Thyroid gland (tissue), 4 donors: ENCODE measurements around the gene CHST11.

Experiments
- POLR2A ChIP-seq, 2 donors: fragments of 450-650 bp; IDR thresholded peaks; one replicate each; pipeline ENCODE4 v1.6.1; 2017; ENCODE audit warnings: antibody characterized with exemption in 2 of 2, mild to moderate bottlenecking in 2 of 2, moderate library complexity in 1 of 2
- TF ChIP-seq, protein P1 (sequence below), 6 experiments: fragments of 200-600 bp in 3 of 6; fragments of 450-650 bp in 3 of 6; sonication (generic) in 3 of 6; IDR thresholded peaks; one replicate each; pipeline ENCODE4 v1.5.1; 2016 to 2019; ENCODE audit warnings: antibody characterized with exemption in 6 of 6, mild to moderate bottlenecking in 2 of 6, inconsistent platforms in 1 of 6, moderate library complexity in 1 of 6

GRCh38 chr12:104632724-104633201, 176.0 kb downstream of the CHST11 start:
- TF ChIP-seq, protein P1, sequence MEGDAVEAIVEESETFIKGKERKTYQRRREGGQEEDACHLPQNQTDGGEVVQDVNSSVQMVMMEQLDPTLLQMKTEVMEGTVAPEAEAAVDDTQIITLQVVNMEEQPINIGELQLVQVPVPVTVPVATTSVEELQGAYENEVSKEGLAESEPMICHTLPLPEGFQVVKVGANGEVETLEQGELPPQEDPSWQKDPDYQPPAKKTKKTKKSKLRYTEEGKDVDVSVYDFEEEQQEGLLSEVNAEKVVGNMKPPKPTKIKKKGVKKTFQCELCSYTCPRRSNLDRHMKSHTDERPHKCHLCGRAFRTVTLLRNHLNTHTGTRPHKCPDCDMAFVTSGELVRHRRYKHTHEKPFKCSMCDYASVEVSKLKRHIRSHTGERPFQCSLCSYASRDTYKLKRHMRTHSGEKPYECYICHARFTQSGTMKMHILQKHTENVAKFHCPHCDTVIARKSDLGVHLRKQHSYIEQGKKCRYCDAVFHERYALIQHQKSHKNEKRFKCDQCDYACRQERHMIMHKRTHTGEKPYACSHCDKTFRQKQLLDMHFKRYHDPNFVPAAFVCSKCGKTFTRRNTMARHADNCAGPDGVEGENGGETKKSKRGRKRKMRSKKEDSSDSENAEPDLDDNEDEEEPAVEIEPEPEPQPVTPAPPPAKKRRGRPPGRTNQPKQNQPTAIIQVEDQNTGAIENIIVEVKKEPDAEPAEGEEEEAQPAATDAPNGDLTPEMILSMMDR (IDR thresholded peaks at IDR 0.05), result no peak
- no peak for TF ChIP-seq POLR2A (IDR thresholded peaks at IDR 0.05)
